MG63 (cell line): Measurements from ENCODE around the gene THRAP3. TPM values are rescaled to one million over a fixed set of nuclear protein-coding genes. Genes with fewer than 3 reads are reported as not detected.
"Not testable (repeated sequence)": the region's sequence is repeated elsewhere in the genome, so short reads cannot be mapped to it uniquely, and the experiment has no call there.

Experiments used
- DNase-seq: peaks from one replicate; pipeline ENCODE4 v3.0.0-alpha.2; 2020
- H3K27me3 ChIP-seq: fragments of 250-450 bp; sonication (Bioruptor Pico); 2 replicates; pipeline ENCODE4 v1.5.1; 2020; ENCODE audit warnings: mild to moderate bottlenecking, moderate library complexity
- H3K36me3 ChIP-seq: fragments of 250-450 bp; sonication (Bioruptor Pico); 2 replicates; pipeline ENCODE4 v1.5.1; 2020; ENCODE audit warnings: mild to moderate bottlenecking, moderate library complexity
- H3K4me3 ChIP-seq: fragments of 250-450 bp; sonication (Bioruptor Pico); 2 replicates; pipeline ENCODE4 v1.5.1; 2020; ENCODE audit warnings: mild to moderate bottlenecking, moderate library complexity
- H3K9me3 ChIP-seq: fragments of 250-450 bp; sonication (Bioruptor Pico); 2 replicates; pipeline ENCODE4 v1.5.1; 2020; ENCODE audit warnings: mild to moderate bottlenecking, moderate library complexity
- total RNA-seq: library from RNA; depleted of rRNA; stranded (reverse); fragments of >200 nt; shearing (Covaris generic); gene quantifications from 2 replicates; pipeline ENCODE4 v1.2.3, GENCODE V29; 2014; ENCODE audit warnings: low replicate concordance; rRNA removed

THRAP3 gene, protein sequence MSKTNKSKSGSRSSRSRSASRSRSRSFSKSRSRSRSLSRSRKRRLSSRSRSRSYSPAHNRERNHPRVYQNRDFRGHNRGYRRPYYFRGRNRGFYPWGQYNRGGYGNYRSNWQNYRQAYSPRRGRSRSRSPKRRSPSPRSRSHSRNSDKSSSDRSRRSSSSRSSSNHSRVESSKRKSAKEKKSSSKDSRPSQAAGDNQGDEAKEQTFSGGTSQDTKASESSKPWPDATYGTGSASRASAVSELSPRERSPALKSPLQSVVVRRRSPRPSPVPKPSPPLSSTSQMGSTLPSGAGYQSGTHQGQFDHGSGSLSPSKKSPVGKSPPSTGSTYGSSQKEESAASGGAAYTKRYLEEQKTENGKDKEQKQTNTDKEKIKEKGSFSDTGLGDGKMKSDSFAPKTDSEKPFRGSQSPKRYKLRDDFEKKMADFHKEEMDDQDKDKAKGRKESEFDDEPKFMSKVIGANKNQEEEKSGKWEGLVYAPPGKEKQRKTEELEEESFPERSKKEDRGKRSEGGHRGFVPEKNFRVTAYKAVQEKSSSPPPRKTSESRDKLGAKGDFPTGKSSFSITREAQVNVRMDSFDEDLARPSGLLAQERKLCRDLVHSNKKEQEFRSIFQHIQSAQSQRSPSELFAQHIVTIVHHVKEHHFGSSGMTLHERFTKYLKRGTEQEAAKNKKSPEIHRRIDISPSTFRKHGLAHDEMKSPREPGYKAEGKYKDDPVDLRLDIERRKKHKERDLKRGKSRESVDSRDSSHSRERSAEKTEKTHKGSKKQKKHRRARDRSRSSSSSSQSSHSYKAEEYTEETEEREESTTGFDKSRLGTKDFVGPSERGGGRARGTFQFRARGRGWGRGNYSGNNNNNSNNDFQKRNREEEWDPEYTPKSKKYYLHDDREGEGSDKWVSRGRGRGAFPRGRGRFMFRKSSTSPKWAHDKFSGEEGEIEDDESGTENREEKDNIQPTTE
- total RNA-seq, result 77.6 and 84.6 TPM in 2 replicates

GRCh38 chr1:36223996-36224536 lies at the start of gene THRAP3:
Gene THRAP3, plus strand, starts transcription at chr1:36224443. Its CDS starts 58,121 bp downstream, at chr1:36282564.
- Histone ChIP-seq H3K27me3 (no peaks in the 10 kb centered on the region), H3K9me3 (no peaks in the 10 kb centered on the region), H3K4me3 (peak within 1 kb of the TSS; percentile 76), H3K36me3 (peaks cover 34% of the 10 kb centered on the region)
- DNase-seq, result peak; percentile 99

- H3K9me3 ChIP-seq, result no peaks in the 10 kb centered on the region
- H3K36me3 ChIP-seq, result peaks cover 73% of the 10 kb centered on the region
- no peak for DNase-seq
- H3K27me3 ChIP-seq, result no peaks in the 10 kb centered on the region
- no peak overlapping the region for H3K4me3 ChIP-seq
Measured at GRCh38 chr1:36174713-36175112, 49.5 kb upstream of the THRAP3 start.

DNA sequence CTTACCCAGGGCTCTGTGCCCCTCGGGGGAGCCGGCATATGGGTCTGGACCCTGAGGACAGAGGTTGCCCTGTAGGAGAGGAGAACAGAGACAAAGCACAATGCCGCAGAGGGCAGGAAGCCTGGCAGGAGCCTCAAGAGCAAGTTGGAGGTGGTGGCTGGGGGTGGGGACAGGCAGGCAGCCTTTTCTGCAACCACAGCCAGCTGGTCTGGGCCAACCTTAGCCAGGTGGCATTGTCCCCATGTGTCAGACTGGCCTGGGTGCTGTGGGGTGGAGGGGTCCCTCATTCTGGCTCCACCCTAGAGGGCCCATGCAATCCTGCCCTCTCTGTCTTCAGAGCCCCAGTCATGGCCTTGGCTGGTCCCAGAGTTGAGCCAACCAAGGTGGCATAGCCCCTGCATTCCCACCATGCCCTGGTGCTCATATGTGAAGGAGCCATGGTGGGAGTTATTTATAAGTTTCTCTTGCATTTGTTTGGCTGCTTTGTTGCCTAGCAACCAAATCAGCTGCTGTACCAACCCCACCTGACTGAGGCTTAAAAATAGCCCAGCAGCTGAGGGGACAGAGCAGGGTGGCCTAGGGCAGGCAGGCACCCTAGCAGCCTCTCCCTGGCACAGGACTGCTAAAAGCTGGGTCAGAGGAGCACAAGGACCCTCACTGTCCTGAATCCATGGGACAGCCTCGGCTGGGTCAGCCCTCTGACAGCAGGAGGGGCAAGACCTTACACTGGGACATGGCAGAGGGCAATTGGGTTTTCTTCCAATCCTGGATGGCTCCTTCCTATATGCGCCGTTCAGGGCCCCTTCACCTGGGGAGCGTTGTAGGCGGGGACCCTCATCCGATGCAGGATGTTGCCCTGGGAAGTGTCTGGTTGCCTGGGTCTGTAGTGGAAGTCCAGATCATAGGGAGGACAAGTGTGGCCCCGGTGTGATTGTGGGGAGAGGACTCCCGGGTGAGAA lies 48.8 kb upstream of the THRAP3 start:
- H3K4me3 ChIP-seq, result no peak overlapping the region
- peaks cover 78% of the 10 kb centered on the region for H3K36me3 ChIP-seq
- no peaks in the 10 kb centered on the region for H3K27me3 ChIP-seq
- no peaks in the 10 kb centered on the region for H3K9me3 ChIP-seq
- no peak for DNase-seq

DNA sequence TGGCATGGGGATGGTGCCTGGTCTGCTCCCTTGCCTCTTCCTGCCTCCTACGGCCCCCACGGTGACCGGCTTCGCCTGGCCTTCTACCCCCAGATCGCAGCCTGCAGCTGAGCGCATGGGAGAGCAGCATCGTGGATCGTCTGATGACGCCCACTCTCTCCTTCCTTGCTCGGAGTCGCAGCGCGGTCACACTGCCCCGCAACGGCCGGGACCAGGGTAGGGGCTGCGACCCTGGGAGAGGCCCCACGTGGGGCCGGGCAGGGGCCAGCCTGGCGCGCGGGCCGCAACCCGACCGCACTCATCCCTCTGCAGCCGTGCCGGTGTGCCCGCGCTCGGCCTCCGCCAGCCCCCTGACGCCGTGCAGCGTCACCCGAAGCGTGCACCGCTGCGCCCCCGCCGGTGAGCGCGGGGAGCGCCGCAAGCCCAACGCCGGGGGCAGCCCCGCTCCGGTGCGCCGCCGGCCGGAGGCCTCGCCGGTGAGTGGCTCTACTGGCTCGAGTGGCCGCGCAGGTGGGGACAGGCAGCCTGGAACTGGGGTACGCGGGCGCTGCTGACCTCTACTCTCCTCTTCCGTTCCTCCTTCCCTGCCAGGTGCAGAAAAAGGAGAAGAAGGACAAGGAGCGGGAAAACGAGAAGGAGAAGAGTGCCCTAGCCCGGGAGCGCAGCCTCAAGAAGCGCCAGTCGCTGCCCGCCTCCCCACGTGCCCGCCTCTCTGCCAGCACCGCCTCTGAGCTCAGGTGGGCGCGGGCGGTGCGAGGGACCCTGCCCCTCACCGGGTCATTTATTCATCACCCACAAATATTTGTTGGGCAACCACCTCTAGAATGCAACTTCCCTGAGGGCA lies 47.9 kb upstream of the THRAP3 start:
- no peak for DNase-seq
- Histone ChIP-seq H3K36me3 (peaks cover 79% of the 10 kb centered on the region), H3K9me3 (no peaks in the 10 kb centered on the region), H3K27me3 (no peaks in the 10 kb centered on the region), H3K4me3 (no peak overlapping the region)

- Histone ChIP-seq H3K9me3 (no peaks in the 10 kb centered on the region), H3K27me3 (no peaks in the 10 kb centered on the region), H3K4me3 (no peak overlapping the region), H3K36me3 (peaks cover 71% of the 10 kb centered on the region)
- DNase-seq, result no peak
Measured at GRCh38 chr1:36177589-36178431, 46.4 kb upstream of the THRAP3 start.

DNA sequence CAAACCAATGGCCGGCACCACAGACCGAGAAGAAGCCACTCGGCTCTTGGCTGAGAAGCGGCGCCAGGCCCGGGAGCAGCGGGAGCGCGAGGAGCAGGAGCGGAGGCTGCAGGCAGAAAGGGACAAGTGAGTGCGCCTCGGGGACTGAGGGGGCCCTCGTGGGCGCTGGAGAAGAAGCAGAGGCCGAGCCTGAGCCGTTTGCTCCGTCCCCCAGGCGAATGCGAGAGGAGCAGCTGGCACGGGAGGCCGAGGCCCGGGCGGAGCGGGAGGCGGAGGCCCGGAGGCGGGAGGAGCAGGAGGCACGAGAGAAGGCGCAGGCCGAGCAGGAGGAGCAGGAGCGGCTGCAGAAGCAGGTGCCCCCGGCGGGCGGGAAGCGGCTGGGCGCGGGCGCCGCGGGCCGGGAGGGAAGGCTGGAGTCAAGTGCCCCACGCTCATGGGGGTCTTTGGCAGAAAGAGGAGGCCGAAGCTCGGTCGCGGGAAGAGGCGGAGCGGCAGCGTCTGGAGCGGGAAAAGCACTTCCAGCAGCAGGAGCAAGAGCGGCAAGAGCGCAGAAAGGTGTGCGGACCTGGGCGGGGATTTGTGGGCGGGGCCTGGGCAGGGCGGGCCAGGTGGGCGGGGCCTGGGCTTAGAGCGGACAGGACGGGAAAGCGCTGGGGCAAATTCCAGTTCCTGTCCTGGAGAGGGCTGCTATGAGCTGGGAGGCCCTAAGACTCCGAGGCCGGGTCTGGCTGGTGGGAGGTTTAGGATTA lies 45.6 kb upstream of the THRAP3 start:
- no peak for DNase-seq
- Histone ChIP-seq H3K36me3 (peaks cover 65% of the 10 kb centered on the region), H3K4me3 (no peak overlapping the region), H3K27me3 (no peaks in the 10 kb centered on the region), H3K9me3 (no peaks in the 10 kb centered on the region)

- DNase-seq, result no peak
- Histone ChIP-seq H3K4me3 (no peak overlapping the region), H3K9me3 (no peaks in the 10 kb centered on the region), H3K36me3 (peaks cover 59% of the 10 kb centered on the region), H3K27me3 (no peaks in the 10 kb centered on the region)
Measured at GRCh38 chr1:36179220-36179600, 45.0 kb upstream of the THRAP3 start.

DNA sequence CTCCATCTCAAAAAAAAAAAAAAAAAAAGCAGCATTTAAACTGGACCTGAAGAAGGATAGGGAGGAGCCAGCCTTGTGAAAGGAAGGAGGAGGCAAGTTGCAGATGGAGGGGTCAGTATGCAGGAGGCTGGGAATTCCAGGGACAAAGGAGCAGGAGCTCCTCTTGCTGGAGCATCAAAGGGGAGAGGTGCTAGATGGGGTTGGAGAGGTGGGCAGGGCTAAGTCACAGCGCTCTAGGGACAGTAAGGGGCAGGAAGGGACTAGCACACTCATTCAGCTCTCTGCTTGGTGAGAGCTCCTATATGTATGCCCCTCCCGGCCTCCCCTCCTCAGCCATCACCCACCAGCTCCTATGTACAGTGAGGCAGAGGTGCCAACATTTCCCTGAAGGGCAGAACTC lies 41.5 kb upstream of the THRAP3 start:
- Histone ChIP-seq H3K9me3 (no peaks in the 10 kb centered on the region), H3K4me3 (no peak overlapping the region), H3K27me3 (no peaks in the 10 kb centered on the region), H3K36me3 (peaks cover 34% of the 10 kb centered on the region)
- DNase-seq, result no peak

- Histone ChIP-seq H3K27me3 (no peaks in the 10 kb centered on the region), H3K9me3 (no peaks in the 10 kb centered on the region), H3K4me3 (no peak overlapping the region), H3K36me3 (peaks cover 31% of the 10 kb centered on the region)
- no peak for DNase-seq
Measured at GRCh38 chr1:36183309-36183856, 40.9 kb upstream of the THRAP3 start.

GRCh38 chr1:36187800-36188593 lies 36.2 kb upstream of the THRAP3 start:
- H3K27me3 ChIP-seq, result no peaks in the 10 kb centered on the region
- no peaks in the 10 kb centered on the region for H3K9me3 ChIP-seq
- peak; percentile 88 for DNase-seq
- no peak overlapping the region for H3K4me3 ChIP-seq
- H3K36me3 ChIP-seq, result no peaks in the 10 kb centered on the region; the same call in 1 of the 2 replicates

DNA sequence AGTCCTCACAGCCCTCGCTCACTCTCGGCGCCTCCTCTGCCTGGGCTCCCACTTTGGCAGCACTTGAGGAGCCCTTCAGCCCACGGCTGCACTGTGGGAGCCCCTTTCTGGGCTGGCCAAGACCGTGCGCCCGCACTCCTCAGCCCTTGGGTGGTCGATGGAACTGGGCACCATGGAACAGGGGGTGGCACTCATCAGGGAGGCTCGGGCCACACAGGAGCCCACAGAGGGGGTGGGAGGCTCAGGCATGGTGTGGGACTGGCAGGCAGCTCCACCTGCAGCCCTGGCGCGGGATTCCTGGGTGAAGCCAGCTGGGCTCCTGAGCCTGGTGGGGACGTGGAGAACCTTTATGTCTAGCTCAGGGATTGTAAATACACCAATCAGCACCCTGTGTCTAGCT lies 27.4 kb upstream of the THRAP3 start:
- H3K27me3 ChIP-seq, H3K4me3 ChIP-seq, H3K36me3 ChIP-seq, H3K9me3 ChIP-seq, DNase-seq: not testable (repeated sequence)

DNA sequence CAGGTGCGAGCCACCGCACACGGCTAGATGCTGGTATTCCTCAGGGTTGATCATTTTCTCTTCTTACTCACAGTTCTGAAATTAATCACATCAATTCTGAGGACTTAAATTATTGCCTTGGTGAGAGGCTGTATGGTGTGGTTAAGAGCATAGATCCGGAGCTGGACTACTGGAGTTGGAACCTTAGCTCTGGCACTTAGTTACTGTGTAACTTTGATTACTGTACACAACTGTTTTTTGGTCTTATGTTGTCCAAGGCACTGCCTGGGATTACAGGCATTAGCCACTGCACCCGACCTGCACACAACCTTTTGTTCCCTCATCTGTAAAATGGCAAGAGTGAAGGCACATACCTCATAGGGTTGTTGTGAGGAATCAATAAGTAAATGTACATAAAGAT lies 25.6 kb upstream of the THRAP3 start:
- no peaks in the 10 kb centered on the region for H3K36me3 ChIP-seq
- DNase-seq, result no peak
- H3K4me3 ChIP-seq, result no peak overlapping the region
- no peaks in the 10 kb centered on the region for H3K9me3 ChIP-seq
- H3K27me3 ChIP-seq, result no peaks in the 10 kb centered on the region
